ENCODE data around the gene C5orf58.

The C5orf58 gene

DNA sequence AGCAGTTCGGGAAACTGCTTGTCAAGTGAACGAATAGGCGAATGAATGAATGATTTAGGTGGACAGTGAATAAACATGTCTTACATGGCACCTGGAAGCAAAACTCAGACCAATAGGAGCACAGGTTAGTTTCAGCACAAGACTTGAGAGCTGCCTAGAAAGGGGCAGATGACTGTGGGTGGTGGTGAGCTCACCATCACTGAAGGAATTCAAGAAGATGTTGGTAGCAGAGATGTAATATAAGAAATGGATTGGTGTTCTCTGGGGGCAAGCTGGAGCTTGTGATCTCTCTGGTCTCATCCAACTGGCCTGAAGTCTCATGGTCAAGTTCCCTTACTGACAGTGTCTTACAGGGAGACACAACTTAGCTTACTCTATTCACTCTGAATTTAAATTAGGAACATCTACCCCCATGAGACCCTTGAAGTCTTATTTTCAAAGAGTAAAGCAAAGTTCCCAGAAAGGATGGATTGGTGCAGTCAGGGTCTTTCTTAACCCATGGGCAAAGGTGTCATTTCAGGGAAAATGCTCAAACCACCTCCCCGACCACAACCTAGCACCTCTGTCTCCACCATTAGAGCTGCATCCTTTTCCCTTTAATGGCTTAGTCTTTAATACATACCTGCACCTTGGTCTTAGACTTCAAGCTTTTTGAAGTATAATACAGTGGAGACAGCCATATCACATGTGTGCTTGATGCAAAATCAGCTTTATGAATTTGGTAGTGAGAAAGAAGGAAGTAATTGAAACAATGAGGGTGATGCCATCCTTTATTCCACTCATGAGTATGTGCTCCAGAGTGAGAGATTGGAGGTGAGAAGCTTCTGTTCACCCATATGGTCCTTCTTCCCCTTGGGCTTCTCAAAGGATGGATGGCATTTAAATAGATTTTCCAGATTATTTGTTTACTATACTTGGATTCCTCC is 59.7 kb downstream of the C5orf58 start:
- no peak overlapping the region for H3K4me3 ChIP-seq (ENCODE audit: low read depth, low read length)
- TF ChIP-seq, protein P1, sequence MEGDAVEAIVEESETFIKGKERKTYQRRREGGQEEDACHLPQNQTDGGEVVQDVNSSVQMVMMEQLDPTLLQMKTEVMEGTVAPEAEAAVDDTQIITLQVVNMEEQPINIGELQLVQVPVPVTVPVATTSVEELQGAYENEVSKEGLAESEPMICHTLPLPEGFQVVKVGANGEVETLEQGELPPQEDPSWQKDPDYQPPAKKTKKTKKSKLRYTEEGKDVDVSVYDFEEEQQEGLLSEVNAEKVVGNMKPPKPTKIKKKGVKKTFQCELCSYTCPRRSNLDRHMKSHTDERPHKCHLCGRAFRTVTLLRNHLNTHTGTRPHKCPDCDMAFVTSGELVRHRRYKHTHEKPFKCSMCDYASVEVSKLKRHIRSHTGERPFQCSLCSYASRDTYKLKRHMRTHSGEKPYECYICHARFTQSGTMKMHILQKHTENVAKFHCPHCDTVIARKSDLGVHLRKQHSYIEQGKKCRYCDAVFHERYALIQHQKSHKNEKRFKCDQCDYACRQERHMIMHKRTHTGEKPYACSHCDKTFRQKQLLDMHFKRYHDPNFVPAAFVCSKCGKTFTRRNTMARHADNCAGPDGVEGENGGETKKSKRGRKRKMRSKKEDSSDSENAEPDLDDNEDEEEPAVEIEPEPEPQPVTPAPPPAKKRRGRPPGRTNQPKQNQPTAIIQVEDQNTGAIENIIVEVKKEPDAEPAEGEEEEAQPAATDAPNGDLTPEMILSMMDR (IDR thresholded peaks at IDR 0.05; ENCODE audit: insufficient read depth, low read depth, low read length, missing control alignments): no peak
- DNase-seq (ENCODE audit: low read depth): no peak

DNA sequence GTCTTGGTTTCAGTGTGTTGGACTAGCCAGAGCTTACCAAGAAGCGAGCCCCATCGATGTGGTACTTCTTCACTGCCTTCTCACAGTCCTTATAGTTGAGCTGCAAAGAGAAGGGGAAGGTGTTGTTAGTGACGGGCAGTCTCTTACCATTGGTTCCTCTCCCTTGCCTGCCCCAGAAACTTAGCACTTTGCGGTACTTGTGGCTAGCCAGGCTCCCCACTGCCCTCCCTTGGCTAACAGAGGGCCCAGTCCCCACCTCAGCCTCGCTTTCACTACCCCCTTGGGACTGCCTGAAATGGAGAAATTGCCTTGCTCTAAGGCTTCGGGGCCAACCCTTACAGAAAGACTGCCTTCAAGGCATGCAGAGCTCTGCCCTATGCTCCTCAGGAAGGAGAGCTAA is 60.5 kb downstream of the C5orf58 start:
- H3K4me3 ChIP-seq (ENCODE audit: low read depth, low read length): no peak overlapping the region
- DNase-seq (ENCODE audit: low read depth): peak; percentile 88

DNA sequence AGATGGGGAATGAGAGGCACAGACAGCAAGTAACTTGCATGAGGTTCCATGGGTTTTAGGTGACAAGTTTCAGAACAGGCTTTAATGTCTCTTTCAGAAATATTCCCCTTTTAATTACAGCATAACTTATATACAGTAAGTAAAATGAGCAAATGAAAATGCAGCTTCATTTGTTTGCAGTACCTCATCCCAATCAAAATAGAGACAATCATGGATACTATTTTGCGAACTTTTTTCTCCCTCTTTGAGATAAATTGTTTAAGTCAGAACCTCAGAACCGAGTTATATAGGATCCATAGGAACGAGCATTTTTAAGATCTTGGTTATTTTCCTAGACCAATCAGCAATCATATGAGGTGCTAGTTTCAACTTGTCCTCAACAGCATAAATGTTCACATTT is 61.3 kb downstream of the C5orf58 start:
- no peak for DNase-seq (ENCODE audit: low read depth)
- TF ChIP-seq, protein P1 (IDR thresholded peaks at IDR 0.05; ENCODE audit: insufficient read depth, low read depth, low read length, missing control alignments): no peak
- H3K4me3 ChIP-seq (ENCODE audit: low read depth, low read length): no peak overlapping the region

More for the DNA sequence above, 60.5 kb downstream of the C5orf58 start:
- TF ChIP-seq, protein P1 (IDR thresholded peaks at IDR 0.05; ENCODE audit: insufficient read depth, low read depth, low read length, missing control alignments): no peak

DNA sequence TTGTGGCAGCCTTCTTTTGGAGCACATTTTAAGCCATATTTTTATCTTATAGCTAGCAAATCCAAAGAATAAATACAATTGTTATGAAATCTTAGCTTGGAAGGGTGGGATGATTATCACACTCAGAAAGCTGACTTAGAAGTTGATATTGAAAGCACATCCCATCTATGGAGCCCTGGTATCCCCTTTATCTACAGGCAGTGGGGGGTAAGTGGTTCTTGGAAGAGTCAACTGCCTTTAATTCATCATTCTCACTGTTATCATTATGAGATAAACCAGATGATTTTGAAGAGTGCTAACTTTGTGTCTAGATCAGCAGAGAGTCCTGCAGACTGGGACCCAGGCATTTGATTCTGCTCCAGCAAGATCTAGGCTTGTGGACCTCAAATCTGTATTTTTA is 61.8 kb downstream of the C5orf58 start:
- TF ChIP-seq, protein P1 (IDR thresholded peaks at IDR 0.05; ENCODE audit: insufficient read depth, low read depth, low read length, missing control alignments): no peak
- H3K4me3 ChIP-seq (ENCODE audit: low read depth, low read length): no peak overlapping the region
- no peak for DNase-seq (ENCODE audit: low read depth)
